Lower leg skin (tissue), 3 donors: ENCODE measurements around the gene PARS2.

Experiments used
- CTCF ChIP-seq, 3 donors: fragments of 450-650 bp; IDR thresholded peaks; one replicate each; pipeline ENCODE4 v1.5.1; 2016; ENCODE audit warnings: antibody characterized with exemption in 3 of 3, mild to moderate bottlenecking in 3 of 3, moderate library complexity in 2 of 3
- POLR2A ChIP-seq, 2 donors: fragments of 450-650 bp; IDR thresholded peaks; one replicate each; pipeline ENCODE4 v1.6.1; 2016 to 2017; ENCODE audit warnings: antibody characterized with exemption in 2 of 2, mild to moderate bottlenecking in 1 of 2, moderate library complexity in 1 of 2

GRCh38 chr1:54715493-54716298 lies 48.6 kb downstream of the PARS2 start, which contains the start of gene TTC4:
- TF ChIP-seq CTCF (IDR thresholded peaks at IDR 0.05) = no peak
- no peak for TF ChIP-seq POLR2A (IDR thresholded peaks at IDR 0.05)
